MCF 10A (cell line): Measurements from ENCODE around the gene CALN1. TPM values are rescaled to one million over a fixed set of nuclear protein-coding genes. Genes with fewer than 3 reads are reported as not detected.

Source experiments
- BruUV-seq: library from RNA; stranded (reverse); fragments of 400-500 nt; replicated peaks from 2 replicates; lab custom pipeline; 2021; lab: Mats Ljungman, UMichigan
- CTCF ChIA-PET: fragments of 300-600 bp; sonication (Branson Sonifier 250); formaldehyde crosslinking; extraction: SDS; loops from one replicate; lab custom pipeline; 2021; ENCODE audit warnings: antibody characterized with exemption, inconsistent platforms; lab: Yijun Ruan, JAX
- POLR2A ChIA-PET: fragments of 300-600, 350-650 bp; sonication (Branson Sonifier 250); formaldehyde crosslinking; extraction: SDS; loops from one replicate; lab custom pipeline; 2020; ENCODE audit warnings: antibody characterized with exemption, inconsistent platforms; lab: Yijun Ruan, JAX
- DNase-seq: peaks from one replicate; pipeline ENCODE4 v3.0.0-alpha.2; 2018; ENCODE audit not compliant: unreplicated experiment
- H3K27ac Mint-ChIP-seq: one replicate; pipeline ENCODE4 v1.8.0; 2022; ENCODE audit warnings: mild to moderate bottlenecking, low read depth, mixed read lengths; ENCODE audit not compliant: unreplicated experiment
- H3K27me3 Mint-ChIP-seq: one replicate; pipeline ENCODE4 v1.8.0; 2022; ENCODE audit warnings: mixed read lengths; ENCODE audit not compliant: insufficient read depth, unreplicated experiment
- H3K36me3 Mint-ChIP-seq: one replicate; pipeline ENCODE4 v1.8.0; 2022; ENCODE audit warnings: mild to moderate bottlenecking, moderate library complexity, mixed read lengths; ENCODE audit not compliant: insufficient read depth, unreplicated experiment
- H3K4me1 Mint-ChIP-seq: one replicate; pipeline ENCODE4 v1.8.0; 2022; ENCODE audit warnings: mixed read lengths; ENCODE audit not compliant: insufficient read depth, unreplicated experiment
- H3K4me3 Mint-ChIP-seq: one replicate; pipeline ENCODE4 v1.8.0; 2022; ENCODE audit warnings: mild to moderate bottlenecking, moderate library complexity, mixed read lengths; ENCODE audit not compliant: unreplicated experiment
- H3K9me3 Mint-ChIP-seq: one replicate; pipeline ENCODE4 v1.8.0; 2022; ENCODE audit warnings: mixed read lengths; ENCODE audit not compliant: unreplicated experiment
- intact Hi-C: fragments of 100-400 bp; cut with micrococcal nuclease; formaldehyde crosslinking; loops from 2 replicates; pipeline ENCODE4 v1.14.1; 2022
- total RNA-seq: library from RNA; stranded (reverse); gene quantifications from 2 replicates; pipeline ENCODE4 v1.2.3, GENCODE V29; 2022
- TF ChIP-seq, protein P1 (sequence below): fragments of 200-600 bp; IDR thresholded peaks from one replicate; pipeline ENCODE4 v1.8.0; 2022; ENCODE audit warnings: antibody characterized with exemption, mild to moderate bottlenecking; ENCODE audit not compliant: unreplicated experiment

Gene CALN1
- total RNA-seq, 1 experiment from 2014 or later: not detected

GRCh38 chr7:72017756-72018155 lies 394.4 kb downstream of the CALN1 start:
- H3K4me3 Mint-ChIP-seq: no peak overlapping the region
- no peaks in the 10 kb centered on the region for H3K4me1 Mint-ChIP-seq
- POLR2A ChIA-PET: no interaction called here
- H3K27ac Mint-ChIP-seq: no peak overlapping the region
- H3K9me3 Mint-ChIP-seq: peaks cover 10% of the 10 kb centered on the region
- no peaks in the 10 kb centered on the region for H3K36me3 Mint-ChIP-seq
- intact Hi-C loops: no loop called here
- DNase-seq: no peak
- TF ChIP-seq, protein P1, sequence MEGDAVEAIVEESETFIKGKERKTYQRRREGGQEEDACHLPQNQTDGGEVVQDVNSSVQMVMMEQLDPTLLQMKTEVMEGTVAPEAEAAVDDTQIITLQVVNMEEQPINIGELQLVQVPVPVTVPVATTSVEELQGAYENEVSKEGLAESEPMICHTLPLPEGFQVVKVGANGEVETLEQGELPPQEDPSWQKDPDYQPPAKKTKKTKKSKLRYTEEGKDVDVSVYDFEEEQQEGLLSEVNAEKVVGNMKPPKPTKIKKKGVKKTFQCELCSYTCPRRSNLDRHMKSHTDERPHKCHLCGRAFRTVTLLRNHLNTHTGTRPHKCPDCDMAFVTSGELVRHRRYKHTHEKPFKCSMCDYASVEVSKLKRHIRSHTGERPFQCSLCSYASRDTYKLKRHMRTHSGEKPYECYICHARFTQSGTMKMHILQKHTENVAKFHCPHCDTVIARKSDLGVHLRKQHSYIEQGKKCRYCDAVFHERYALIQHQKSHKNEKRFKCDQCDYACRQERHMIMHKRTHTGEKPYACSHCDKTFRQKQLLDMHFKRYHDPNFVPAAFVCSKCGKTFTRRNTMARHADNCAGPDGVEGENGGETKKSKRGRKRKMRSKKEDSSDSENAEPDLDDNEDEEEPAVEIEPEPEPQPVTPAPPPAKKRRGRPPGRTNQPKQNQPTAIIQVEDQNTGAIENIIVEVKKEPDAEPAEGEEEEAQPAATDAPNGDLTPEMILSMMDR: no peak
- CTCF ChIA-PET: interaction anchor here (0.5 kb wide), 1 partner anchor 339 kb away, joined by 3 read pairs; no protein-coding TSS in a partner anchor
- no peaks in the 10 kb centered on the region for H3K27me3 Mint-ChIP-seq
- no TSS peak for BruUV-seq

- Mint-ChIP-seq H3K27me3 (no peaks in the 10 kb centered on the region), H3K4me3 (no peak overlapping the region), H3K4me1 (no peaks in the 10 kb centered on the region), H3K27ac (no peak overlapping the region), H3K36me3 (no peaks in the 10 kb centered on the region), H3K9me3 (peaks cover 2% of the 10 kb centered on the region)
- TF ChIP-seq, protein P1: no peak
- ChIA-PET POLR2A (no interaction called here), CTCF (interaction anchor here (0.6 kb wide), 1 partner anchor 530 kb away, joined by 3 read pairs; no protein-coding TSS in a partner anchor)
- DNase-seq: no peak
- intact Hi-C loops: no loop called here
- no TSS peak for BruUV-seq
These were observed 395.6 kb downstream of the CALN1 start for GRCh38 chr7:72016574-72016973.

- Mint-ChIP-seq H3K4me3 (no peak overlapping the region), H3K9me3 (no peaks in the 10 kb centered on the region)
- POLR2A ChIA-PET: no interaction called here
These were observed 397.0 kb downstream of the CALN1 start for GRCh38 chr7:72015136-72015535.

DNA sequence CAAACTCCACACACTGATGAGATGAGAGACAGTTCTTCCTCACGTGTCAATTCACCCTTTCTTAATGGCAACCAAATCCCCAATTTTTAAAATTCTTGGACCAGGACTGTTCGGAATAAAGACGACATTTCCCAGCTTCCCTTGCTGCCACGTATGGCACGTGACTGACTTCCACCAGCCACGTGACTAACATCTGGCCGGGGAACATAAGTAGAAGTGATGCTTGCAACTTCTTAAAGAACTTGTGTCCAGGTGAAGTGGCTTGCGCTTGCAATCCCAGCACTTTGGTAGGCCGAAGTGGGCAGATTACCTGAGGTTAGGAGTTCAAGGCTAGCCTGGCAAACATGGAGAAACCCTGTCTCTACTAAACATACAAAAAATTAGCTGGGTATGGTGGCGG lies 405.1 kb downstream of the CALN1 start:
- DNase-seq: no peak
- H3K4me1 Mint-ChIP-seq: no peaks in the 10 kb centered on the region
- H3K4me3 Mint-ChIP-seq: no peak overlapping the region
- no peaks in the 10 kb centered on the region for H3K27me3 Mint-ChIP-seq
- TF ChIP-seq, protein P1: no peak
- no peaks in the 10 kb centered on the region for H3K36me3 Mint-ChIP-seq
- no peak overlapping the region for H3K27ac Mint-ChIP-seq
- ChIA-PET POLR2A (no interaction called here), CTCF (interaction anchor here (0.7 to 0.8 kb wide), 2 partner anchors 159 to 440 kb away, joined by 3 to 4 read pairs; no protein-coding TSS in a partner anchor)
- BruUV-seq: no TSS peak
- intact Hi-C loops: no loop called here
- peaks cover 7% of the 10 kb centered on the region for H3K9me3 Mint-ChIP-seq

More at GRCh38 chr7:72015136-72015535, 397.0 kb downstream of the CALN1 start:
- CTCF ChIA-PET: no interaction called here
- no peaks in the 10 kb centered on the region for H3K4me1 Mint-ChIP-seq
- H3K27ac Mint-ChIP-seq: no peak overlapping the region
- H3K27me3 Mint-ChIP-seq: no peaks in the 10 kb centered on the region
- no peak for DNase-seq
- H3K36me3 Mint-ChIP-seq: no peaks in the 10 kb centered on the region
- BruUV-seq: no TSS peak
- TF ChIP-seq, protein P1: no peak
- intact Hi-C loops: no loop called here
